Femur (tissue), 1 donor: ENCODE measurements around the gene PIN1.
"Not testable (repeated sequence)": the region's sequence is repeated elsewhere in the genome, so short reads cannot be mapped to it uniquely, and the experiment has no call there.

Experiments
- DNase-seq: peaks from one replicate; pipeline ENCODE4 v3.0.0-alpha.2; 2017

The PIN1 gene

DNA sequence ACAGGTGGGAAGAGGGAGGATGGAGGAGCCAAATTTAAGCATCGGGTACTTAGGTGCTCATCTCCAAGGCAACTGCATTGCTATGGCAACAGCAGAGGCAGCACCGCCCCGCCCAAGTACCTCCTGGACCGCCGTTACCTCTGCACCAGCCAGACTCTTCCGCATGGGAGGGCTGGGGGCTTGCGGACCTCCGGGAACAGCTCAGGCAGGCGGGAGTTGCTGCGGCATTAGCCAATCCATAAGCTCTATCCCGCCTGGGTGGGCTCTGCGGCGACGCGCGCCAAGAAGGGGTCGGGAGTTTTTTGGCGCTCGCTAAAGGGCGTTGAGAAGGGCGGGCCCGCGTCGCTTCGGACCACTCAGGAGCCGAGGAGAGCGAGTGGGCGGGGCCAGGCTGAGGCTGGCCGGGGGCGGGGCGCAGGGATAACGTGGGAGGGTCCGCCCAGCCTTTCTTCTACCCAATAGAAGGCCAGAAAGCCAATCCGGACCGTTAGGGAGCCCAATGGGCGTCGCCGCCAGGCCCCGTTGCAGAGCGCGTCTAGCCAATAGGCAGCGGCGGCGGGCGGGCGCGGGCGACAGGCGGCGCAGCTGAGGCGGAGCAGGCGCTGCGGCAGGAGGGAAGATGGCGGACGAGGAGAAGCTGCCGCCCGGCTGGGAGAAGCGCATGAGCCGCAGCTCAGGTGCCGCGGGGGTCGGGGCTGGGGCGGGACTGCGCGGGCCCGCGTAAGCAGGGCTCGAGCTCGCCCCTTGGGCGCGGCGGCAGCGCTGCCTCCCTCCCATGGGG is at the start of gene PIN1:
Gene PIN1 (plus strand): TSS at position 593 of the 781 bp plus-strand sequence. CDS start 27 bp downstream, at position 620.
- peak; percentile 100 for DNase-seq

DNA sequence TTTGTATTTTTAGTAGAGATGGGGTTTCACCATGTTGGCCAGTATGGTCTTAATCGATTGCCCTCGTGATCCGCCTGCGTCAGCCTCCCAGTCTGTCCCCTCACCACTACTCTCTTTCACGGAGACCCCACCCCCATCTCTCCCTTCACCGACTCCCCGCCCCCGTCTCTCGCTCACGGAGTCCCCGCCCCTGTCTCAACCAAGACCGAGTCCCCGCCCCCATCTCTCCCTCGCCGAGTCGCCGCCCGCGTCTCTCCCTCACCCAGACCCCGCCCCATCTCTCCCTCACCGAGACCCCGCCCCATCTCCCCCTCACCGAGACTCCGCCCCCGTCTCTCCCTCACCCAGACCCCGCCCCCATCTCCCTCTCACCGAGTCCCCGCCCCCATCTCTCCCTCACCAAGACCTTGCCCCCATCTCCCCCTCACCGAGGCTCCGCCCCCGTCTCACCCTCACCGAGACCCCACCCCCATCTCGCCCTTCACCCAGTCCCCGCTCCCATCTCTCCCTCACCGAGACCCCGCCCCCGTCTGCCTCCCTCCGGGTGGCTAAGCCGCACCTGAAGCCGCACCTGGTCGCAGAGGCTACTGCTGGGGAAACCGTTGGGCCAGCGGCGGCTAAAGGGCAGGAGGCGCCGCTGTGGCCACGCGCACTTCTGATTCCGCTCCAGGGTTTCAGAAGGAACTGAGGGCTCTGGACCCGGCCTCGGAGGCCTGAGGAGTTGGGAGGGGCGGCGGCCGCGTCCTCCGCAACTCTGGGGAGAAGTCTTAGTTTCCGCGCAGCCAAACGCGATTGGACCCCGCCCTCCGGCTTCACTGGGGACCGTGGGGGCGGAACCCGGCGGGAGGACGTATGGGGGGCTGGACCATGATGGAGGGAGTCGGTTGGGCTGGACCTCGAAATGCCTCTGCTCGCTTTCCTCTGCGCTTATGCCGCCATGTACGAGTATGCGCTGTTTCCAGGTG is 49.5 kb upstream of the PIN1 start:
- peak; percentile 99 for DNase-seq

DNA sequence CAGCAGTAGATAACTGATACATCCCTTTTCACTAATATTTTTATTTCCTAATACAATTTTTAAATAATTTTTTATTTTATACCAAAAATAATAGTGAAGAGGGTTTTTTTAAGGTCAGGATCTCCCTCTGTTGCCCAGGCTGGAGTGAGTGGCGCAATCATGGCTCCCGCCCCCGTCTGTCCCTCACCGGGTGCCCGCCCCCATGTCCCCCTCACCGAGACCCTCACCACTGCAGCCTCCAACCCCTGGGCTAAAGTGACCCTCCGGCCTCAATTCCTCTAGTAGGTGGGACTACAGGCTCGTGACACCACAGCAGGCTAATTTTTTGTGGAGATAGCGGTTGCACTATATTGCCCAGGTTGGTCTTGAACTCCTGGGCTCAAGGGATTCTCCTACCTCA is 48.8 kb upstream of the PIN1 start:
- DNase-seq, result no peak

DNA sequence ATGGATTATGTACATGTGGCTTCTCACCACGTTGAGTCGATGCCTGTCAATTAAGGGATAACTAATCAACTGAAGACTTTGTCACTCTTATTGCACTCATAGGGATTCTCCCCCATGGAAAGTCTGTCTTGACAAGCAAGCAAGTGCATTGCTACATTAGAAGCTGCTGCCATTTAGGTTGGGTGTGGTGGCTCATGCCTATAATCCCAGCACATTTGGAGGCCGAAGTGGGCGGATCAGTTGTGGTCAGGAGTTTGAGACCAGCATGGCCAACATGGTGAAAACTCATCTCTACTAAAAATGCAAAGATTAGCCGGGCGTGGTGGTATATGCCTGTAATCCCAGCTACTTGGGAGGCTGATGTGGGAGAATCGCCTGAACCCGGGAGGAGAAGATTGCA is 48.3 kb upstream of the PIN1 start:
- no peak for DNase-seq

DNA sequence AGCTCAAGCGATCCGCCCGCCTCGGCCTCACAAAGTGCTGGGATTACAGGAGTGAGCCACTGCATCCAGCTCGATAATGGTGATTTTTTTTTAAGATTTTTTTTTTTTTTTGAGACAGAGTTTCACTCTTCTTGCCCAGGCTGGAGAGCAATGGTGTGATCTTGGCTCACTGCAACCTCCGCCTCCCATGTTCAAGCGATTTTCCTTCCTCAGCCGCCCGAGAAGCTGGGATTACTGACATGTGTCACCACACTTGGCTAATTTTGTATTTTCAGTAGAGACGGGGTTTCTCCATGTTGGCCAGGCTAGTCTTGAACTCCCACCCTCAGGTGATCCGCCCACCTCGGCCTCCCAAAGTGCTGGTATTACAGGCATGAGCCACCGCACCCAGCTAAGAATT is 46.5 kb upstream of the PIN1 start:
- not testable (repeated sequence) for DNase-seq

DNA sequence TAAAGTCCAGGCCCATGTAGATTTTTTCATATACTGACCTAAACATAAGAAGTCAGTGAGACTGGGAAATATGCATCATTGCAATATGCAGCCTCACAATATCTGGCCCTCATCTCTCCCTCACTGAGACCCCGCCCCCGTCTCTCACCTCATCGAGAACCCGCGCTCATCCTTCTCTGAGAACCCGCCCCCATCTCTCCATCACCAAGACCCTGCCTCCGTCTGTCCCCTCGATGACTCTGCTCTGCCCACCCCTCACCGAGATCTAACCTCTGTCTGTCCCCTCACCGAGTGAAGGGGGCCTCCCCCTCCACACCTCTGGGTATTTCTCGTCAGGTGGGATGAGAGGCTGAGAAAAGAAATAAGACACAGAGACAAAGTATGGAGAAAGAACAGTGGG is 46.1 kb upstream of the PIN1 start:
- DNase-seq, result no peak

DNA sequence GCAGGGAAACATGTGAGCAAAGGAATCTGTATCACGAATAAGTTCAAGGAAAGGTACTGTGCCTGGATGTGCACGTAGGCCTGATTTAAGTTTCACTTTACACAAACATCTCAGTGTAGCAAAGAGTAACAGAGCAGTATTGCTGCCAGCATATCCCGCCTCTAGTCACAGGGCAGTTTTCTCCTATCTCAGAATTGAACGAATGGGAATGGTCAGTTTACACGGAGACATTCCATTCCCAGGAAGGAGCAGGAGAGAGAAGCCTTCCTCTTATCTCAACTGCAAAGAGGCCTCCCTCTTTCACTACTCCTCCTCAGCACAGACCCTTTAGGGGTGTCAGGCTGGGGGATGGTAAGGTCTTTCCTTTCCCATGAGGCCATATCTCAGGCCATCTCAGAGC is 45.5 kb upstream of the PIN1 start:
- DNase-seq, result not testable (repeated sequence)

DNA sequence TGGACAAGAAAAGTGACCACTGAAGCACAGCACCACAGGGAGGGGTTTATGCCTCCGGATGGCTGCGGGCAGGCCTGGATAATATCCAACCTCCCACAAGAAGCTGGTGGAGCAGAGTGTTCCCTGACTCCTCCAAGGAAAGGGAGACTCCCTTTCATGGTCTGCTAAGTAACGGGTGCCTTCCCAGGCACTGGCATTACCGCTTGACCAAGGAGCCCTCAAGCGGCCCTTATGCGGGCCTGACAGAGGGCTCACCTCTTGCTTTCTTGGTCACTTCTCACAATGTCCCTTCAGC is 44.1 kb upstream of the PIN1 start:
- not testable (repeated sequence) for DNase-seq

DNA sequence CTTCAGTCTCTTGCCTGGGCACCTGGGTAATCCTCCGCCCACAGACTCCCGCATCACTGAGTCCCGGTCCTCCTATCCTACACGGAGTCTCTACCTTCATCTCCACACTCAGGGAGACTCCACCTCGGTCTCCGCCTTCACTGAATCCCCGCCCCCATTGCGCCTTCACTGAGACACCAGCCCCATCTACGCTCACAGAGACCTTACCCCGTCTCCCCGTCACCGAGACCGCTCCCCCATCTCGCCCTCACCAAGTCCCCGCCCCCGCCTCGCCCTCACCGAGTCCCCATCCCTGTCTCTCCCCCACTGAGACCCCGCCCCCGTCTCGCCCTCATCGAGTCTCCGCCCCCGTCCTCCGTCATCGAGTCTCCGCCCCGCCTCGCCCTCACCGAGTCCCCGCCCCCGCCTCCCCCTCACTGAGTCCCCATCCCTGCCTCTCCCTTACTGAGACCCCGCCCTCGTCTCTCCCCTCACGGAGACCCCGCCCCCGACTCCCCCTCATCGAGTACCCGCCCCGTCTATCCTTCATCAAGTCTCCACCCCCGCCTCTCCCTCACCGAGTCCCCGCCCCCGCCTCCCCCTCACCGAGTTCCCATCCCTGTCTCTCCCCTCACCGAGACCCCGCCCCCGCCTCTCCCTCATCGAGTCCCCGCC is 43.4 kb upstream of the PIN1 start:
- DNase-seq, result peak; percentile 99

DNA sequence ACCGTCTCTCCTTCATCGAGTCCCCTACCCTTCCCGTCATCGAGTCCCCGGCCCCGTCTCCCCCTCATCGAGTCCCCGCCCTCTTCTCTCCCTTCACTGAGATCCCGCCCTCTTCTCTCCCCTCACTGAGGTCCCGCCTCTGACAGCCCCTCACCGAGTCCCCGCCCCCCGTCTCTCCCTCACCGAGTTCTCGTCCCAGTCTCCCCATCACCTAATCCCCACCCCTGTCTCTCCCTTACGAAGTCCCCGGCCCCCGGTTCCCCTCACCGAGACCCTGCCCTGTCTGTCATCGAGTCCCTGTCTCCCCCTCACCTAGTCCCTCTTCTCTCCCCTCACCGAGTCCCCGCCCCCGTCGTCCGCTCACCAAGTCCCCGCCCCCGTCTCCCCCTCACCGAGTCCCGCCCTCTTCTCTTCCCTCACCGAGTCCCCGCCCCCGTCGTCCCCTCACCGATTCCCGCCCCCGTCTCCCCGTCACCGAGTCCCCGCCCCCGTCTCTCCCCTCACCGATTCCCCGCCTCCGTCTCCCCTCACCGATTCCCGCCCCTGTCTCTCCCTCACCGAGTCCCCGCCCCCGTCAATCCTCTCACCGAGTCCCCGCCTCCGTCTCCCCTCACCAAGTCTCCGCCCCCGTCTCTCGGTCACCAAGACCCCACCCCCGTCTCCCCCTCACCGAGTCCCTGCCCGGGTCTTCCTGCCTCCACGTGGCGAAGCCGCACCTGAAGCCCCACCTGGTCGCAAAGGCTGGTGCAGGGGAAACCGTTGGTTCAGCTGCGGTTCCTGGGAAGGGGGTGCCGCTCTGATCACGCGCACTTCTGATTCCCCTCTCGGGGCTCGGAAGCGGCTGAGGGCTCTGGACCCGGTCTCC is 42.7 kb upstream of the PIN1 start:
- peak; percentile 99 for DNase-seq

DNA sequence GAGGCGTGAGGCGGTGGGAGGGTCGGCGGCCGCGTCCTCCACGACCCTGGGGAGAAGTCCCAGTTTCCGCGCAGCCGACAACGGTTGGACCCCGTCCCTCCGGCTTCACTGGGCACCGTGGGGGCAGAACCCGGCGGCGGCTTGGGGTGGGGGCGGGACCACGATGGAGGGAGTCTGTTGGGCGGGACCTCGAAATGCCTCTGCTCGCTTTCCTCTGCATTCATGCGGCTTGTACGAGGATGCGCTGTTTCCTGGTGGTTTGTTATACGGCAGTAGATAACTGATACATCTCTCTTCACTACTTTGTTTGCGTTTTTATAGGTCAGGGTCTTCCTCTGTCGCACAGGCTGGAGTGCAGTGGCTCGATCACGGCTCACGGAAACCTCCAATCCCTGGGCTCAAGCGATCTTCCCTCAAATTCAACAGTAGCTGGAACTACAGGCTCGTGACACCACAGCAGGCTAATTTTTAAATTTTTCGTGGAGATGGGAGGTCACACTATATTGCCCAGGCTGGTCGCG is 42.0 kb upstream of the PIN1 start:
- DNase-seq, result no peak

DNA sequence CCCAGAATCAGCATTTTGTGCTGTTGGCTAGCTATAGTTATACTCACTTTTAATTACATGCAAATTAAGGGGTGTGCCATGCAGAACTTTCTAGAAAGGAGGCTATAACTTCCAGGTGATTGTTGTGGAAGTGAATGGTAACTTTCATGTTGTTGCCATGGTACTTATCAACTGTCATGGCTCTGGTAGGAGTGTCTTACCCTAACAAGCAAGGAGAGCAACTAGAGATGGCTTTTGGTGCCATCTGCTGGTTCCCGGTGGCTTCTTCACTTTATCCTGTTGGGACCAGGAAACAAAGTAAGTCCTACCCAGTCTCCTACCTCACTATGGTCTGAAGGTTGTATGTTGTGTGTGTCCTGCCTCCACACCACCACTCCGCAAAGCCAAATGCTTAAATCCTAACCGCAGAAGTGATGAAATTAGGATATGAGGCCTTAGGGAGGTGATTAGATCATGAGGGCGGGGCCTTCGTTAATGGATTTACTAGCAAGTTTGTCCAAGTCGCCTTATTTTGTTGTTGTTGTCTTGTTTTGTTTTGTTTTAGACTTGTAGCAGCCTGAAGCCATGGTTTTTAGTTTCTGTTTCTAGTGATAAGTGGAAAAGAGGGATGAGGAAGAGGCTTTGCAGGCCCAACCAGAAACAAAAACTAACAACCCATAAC is 38.9 kb upstream of the PIN1 start:
- DNase-seq, result peak; percentile 90

DNA sequence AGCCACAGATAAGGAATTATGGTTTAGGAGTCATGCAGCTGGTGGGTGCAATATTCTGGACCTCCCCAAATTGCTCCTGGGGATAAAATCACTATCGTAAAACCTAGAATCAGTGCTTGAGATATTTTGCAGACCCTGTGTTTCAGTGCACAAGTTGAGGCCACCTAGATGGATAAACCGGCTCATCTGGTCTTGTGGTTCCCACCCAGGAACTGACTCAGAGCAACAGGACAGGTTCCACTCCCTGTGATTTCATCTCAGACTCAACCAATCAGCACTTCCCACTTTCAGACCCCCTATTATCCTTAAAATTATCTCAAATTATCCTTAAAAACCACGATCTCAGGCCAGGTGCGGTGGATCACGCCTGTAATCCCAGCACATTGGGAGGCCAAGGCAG is 37.2 kb upstream of the PIN1 start:
- DNase-seq, result no peak

DNA sequence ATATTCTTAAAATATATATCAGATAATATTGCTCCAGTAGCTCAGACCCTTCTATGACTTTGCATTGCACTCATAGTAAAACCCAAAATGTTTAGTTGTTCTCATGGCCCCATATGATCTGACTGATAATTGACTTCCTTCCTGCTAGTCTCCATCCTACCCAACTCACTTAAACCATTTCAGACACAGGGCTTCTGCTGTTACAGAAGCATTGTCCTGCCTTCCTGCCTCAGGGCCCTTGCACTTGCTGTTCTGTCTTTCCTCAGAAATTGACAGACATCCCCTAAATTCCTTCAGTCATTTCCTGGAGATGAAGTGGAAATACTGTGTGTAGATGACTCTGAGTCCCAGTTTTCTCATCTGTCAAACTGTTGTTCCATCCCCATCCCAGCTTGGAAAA is 36.0 kb upstream of the PIN1 start:
- no peak for DNase-seq

DNA sequence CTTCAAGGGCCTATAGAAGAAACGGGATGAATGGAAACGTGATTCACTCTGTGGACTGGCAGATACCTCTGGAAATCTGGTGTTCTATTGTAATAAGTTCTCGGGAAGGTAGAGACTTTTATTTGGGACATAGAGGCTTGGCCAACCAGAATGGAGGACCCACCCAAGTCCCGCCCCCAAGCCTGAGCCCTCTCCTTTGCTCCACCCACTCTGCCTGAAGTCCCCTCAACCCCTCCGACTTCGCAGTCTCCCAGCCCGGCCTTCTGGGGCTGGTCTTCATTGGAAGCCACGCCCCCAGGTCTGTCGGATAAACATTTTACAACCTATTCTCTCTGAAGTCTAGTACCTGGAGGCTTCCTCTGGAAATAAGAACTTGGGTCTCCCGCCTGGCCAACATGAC is 33.1 kb upstream of the PIN1 start:
- no peak for DNase-seq

DNA sequence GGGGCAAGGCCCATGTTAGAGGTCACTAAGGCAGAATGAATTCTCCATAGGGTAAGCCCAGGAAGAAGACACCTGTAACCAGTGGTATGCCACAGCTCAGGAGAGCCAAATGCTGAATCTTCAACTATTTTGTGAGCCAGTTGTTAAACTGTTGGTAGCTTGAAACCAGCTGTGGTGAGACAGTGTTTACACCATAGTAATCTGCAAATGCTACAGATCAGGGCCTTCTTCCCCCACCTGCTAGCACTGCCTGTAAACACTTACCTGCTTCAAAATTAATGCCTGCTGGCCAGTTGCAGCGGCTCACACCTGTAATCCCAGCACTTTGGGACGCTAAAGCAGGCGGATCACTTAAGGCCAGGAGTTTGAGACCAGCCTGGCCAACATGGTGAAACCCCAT is 28.3 kb upstream of the PIN1 start:
- no peak for DNase-seq

DNA sequence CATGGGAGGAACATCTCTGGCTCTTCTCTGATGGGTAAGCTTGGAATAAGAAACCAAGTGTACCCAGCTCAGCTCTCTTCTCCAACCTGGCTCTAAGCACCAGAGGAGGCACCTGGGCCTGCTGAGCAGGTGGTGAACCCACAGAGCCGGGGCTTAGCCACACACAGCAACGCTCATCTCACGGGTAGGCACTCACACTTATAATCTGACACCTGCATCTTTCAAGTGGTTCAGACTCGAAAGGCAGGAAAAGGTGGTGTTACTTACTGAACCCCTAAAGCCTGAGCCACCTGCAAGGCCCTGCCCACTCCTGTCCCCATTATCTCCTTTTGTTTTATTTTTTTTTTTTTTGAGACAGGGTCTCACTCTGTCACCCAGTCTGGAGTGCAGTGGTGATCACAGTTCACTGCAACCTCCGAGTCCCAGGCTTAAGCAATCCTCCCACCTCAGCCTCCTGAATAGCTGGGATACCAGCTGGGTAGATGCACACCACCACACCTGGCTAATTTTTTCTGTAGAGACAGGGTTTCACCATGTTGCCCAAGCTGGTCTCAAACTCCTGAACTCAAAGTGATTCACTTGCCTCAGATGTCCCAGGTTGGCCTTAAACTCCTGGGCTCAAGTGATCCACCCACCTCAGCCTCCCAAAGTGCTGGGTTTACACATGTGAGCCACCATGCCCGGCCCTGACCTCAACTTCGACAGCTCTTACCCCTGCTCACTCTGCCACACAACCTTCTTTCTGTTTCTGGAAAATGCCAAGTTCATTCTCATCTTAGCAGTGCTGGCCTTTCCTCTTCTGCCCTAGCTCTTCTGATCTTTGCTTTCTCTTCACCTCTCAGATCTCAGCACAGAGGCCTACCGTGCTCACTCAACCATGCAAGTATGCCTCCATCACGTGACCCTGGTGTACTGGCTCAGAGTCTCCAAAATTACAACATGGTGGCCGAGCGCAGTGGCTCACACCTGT is 26.0 kb upstream of the PIN1 start:
- DNase-seq, result no peak

DNA sequence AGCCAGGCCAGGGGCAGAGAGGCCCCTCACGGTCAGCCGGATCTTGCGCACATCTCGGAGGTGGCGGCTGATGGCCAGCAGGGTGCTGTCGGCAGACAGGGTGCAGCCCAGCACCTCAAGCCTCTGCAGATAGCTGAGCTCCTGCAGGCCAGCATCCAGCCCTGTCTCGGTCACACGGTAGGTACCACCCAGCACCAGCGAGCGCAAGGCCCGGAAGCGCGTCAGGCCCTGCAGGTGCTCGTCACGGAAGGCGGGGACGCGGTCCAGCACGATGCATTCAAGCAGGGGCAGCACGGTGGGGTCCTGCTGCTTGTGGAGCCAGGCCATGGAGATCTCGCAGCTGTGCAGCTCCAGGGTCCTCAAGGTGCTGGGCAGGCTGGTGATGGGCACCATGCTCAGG is 24.0 kb upstream of the PIN1 start:
- no peak for DNase-seq

DNA sequence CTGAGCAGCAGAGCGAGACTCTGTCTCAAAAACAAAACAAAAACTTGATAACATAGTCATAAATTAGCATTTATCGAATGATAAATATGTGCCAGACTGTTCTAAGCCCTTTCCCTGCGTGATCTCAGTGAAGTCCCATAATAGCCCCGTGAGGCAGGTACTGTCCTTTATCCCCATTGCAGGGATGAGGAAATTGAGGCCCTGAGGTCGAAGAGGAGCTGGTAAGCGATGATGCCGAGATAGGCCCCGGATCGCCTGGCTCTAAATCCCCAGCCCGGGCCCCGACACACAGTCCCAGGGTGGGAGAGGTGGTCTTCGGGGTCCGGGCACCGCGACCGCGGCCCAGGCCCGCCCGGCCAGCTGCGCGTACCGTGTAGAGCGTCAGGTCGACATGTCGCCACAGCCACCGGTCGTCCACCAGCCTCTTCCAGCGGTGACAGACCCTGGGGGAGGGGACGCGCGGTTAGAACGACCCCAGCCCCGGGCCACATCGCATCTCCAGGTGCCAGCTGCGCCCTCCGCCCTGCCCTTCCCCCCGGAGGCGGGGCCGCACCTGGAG is 16.9 kb upstream of the PIN1 start:
- DNase-seq, result no peak
